ENCODE results near the gene SSBP4. TPM values are rescaled to one million over a fixed set of nuclear protein-coding genes. Genes with fewer than 3 reads are reported as not detected.

The SSBP4 gene
- total and polyA plus RNA-seq, 9 of the 15 experiments (the other 6 are each of a cell fraction or from before 2014, with no cell fraction given): 1.1 to 189 (median 39.0) TPM

GRCh38 chr19:18437491-18438330 is 18.5 kb downstream of the SSBP4 start, which contains the start of gene ISYNA1 (continued):
- TF ChIP-seq ZNF444 (CRISPR knock-in tag; IDR thresholded peaks at IDR 0.05) (no peak), KLF13 (tag; IDR thresholded peaks at IDR 0.05; ENCODE audit: borderline replicate concordance, low read depth) (0 out of 2 replicates have a peak, but pooled peaks have one; percentile 23), ZNF592 (IDR thresholded peaks at IDR 0.05) (0 out of 2 replicates have a peak, but pooled peaks have one; percentile 19), BCOR (IDR thresholded peaks at IDR 0.05) (0 out of 2 replicates have a peak, but pooled peaks have one; percentile 6), STAT5B (CRISPR knock-in tag; IDR thresholded peaks at IDR 0.05) (no peak), MEF2D (tag; conservative IDR thresholded peaks at IDR 0.05; ENCODE audit: low read depth) (no peak), PML (IDR thresholded peaks at IDR 0.05; ENCODE audit: low read length) (no peak; the same call in 1 of the 2 replicates), CCNT2 (IDR thresholded peaks at IDR 0.05; ENCODE audit: borderline replicate concordance, extremely low read depth, insufficient read length, low read depth, low read length) (peak; percentile 60)

Measured in K562 (cell line).